Colonic mucosa (tissue), 4 donors: ENCODE results near the gene HIVEP3. TPM values are rescaled to one million over a fixed set of nuclear protein-coding genes. Genes with fewer than 3 reads are reported as not detected.

ENCODE experiments used
- DNase-seq: peaks from one replicate; pipeline ENCODE4 v3.0.0-alpha.2; 2020
- H3K27ac ChIP-seq: fragments of 200-600 bp; one replicate; pipeline ENCODE4 v1.8.0; 2021
- H3K27me3 ChIP-seq: fragments of 200-600 bp; one replicate; pipeline ENCODE4 v1.8.0; 2021
- H3K36me3 ChIP-seq: fragments of 200-600 bp; one replicate; pipeline ENCODE4 v1.8.0; 2021
- H3K4me1 ChIP-seq: fragments of 200-600 bp; one replicate; pipeline ENCODE4 v1.8.0; 2021; ENCODE audit warnings: mild to moderate bottlenecking
- H3K4me3 ChIP-seq: fragments of 200-600 bp; one replicate; pipeline ENCODE4 v1.8.0; 2021
- H3K9ac ChIP-seq, 2 donors: one replicate each; pipeline ENCODE4 v1.7.0; 2013; ENCODE audit warnings: control low read depth in 2 of 2, low read depth in 2 of 2, low read length in 2 of 2
- H3K9me3 ChIP-seq: fragments of 200-600 bp; one replicate; pipeline ENCODE4 v1.8.0; 2021
- CTCF ChIP-seq: fragments of 200-600 bp; IDR thresholded peaks from one replicate; pipeline ENCODE4 v1.8.0; 2022; ENCODE audit warnings: antibody characterized with exemption, mild to moderate bottlenecking
- intact Hi-C: fragments of 100-400 bp; cut with DNase I; formaldehyde crosslinking; loops from one replicate; pipeline ENCODE4 v1.14.1; 2022
- total RNA-seq, 2 donors: library from RNA; stranded (reverse); fragmentation: NEBNext Ultra II Directional in 1 of 2; extraction: Animal tissue kit (Norgen Biotek cat#: 25700) in 1 of 2; gene quantifications; one replicate each; pipeline ENCODE4 v1.2.1, GENCODE V29; 2021
- donor health status: healthy.
- donor health status: DM: no; HTN: no; CAD: no.
- donor health status: DM: no; HTN: no; CAD: no.

HIVEP3 gene
- total RNA-seq, 2 donors from 2014 or later = 1.9 to 3.3 TPM

- H3K4me3 ChIP-seq = no peak overlapping the region
- no peak for TF ChIP-seq CTCF
- intact Hi-C loops = no loop called here
- no peaks in the 10 kb centered on the region for H3K4me1 ChIP-seq
- H3K9ac ChIP-seq = no peak overlapping the region
- H3K9me3 ChIP-seq = no peaks in the 10 kb centered on the region
- no peak for DNase-seq
- no peaks in the 10 kb centered on the region for H3K27me3 ChIP-seq
- no peak overlapping the region for H3K27ac ChIP-seq
- no peaks in the 10 kb centered on the region for H3K36me3 ChIP-seq
These were observed 159.7 kb downstream of the HIVEP3 start for GRCh38 chr1:41758904-41759548.

- no peak overlapping the region for H3K27ac ChIP-seq
- H3K4me3 ChIP-seq = no peak overlapping the region
- no peak for DNase-seq
- no peaks in the 10 kb centered on the region for H3K9me3 ChIP-seq
- H3K36me3 ChIP-seq = no peaks in the 10 kb centered on the region
- H3K4me1 ChIP-seq = no peaks in the 10 kb centered on the region
- no peaks in the 10 kb centered on the region for H3K27me3 ChIP-seq
- no peak for TF ChIP-seq CTCF
- no peak overlapping the region for H3K9ac ChIP-seq
- intact Hi-C loops = no loop called here
These were observed 160.2 kb downstream of the HIVEP3 start for GRCh38 chr1:41758500-41758899.

- no peak overlapping the region for H3K27ac ChIP-seq
- no peak overlapping the region for H3K4me3 ChIP-seq
- H3K9me3 ChIP-seq = no peaks in the 10 kb centered on the region
- no peak for TF ChIP-seq CTCF
- DNase-seq = no peak
- no peaks in the 10 kb centered on the region for H3K36me3 ChIP-seq
- intact Hi-C loops = no loop called here
- H3K4me1 ChIP-seq = no peaks in the 10 kb centered on the region
- no peaks in the 10 kb centered on the region for H3K27me3 ChIP-seq
- no peak overlapping the region for H3K9ac ChIP-seq
These were observed 164.2 kb downstream of the HIVEP3 start for GRCh38 chr1:41754540-41754939.

- Histone ChIP-seq H3K9ac (no peak overlapping the region), H3K36me3 (no peaks in the 10 kb centered on the region), H3K4me1 (no peaks in the 10 kb centered on the region), H3K4me3 (no peak overlapping the region), H3K9me3 (no peaks in the 10 kb centered on the region), H3K27me3 (no peaks in the 10 kb centered on the region), H3K27ac (no peak overlapping the region)
- intact Hi-C loops = no loop called here
- TF ChIP-seq CTCF = no peak
- DNase-seq = no peak
These were observed 166.1 kb downstream of the HIVEP3 start for GRCh38 chr1:41752514-41753170.

GRCh38 chr1:41751804-41752513, 166.8 kb downstream of the HIVEP3 start:
- Histone ChIP-seq H3K27me3 (no peaks in the 10 kb centered on the region), H3K4me3 (no peak overlapping the region), H3K36me3 (no peaks in the 10 kb centered on the region), H3K27ac (no peak overlapping the region), H3K4me1 (no peaks in the 10 kb centered on the region), H3K9me3 (no peaks in the 10 kb centered on the region), H3K9ac (no peak overlapping the region)
- TF ChIP-seq CTCF = no peak
- DNase-seq = no peak
- intact Hi-C loops = no loop called here
